GM12801 (cell line): ENCODE data around the gene CFAP119.

Experiments used
- TF ChIP-seq, protein P1 (sequence below): IDR thresholded peaks from one replicate; pipeline ENCODE4 v1.5.1; 2011; ENCODE audit warnings: control low read depth; ENCODE audit not compliant: insufficient read length; ENCODE audit errors: extremely low read depth

Gene CFAP119

GRCh38 chr16:30768583-30769181 is 6.8 kb upstream of the CFAP119 start:
- TF ChIP-seq, protein P1, sequence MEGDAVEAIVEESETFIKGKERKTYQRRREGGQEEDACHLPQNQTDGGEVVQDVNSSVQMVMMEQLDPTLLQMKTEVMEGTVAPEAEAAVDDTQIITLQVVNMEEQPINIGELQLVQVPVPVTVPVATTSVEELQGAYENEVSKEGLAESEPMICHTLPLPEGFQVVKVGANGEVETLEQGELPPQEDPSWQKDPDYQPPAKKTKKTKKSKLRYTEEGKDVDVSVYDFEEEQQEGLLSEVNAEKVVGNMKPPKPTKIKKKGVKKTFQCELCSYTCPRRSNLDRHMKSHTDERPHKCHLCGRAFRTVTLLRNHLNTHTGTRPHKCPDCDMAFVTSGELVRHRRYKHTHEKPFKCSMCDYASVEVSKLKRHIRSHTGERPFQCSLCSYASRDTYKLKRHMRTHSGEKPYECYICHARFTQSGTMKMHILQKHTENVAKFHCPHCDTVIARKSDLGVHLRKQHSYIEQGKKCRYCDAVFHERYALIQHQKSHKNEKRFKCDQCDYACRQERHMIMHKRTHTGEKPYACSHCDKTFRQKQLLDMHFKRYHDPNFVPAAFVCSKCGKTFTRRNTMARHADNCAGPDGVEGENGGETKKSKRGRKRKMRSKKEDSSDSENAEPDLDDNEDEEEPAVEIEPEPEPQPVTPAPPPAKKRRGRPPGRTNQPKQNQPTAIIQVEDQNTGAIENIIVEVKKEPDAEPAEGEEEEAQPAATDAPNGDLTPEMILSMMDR = no peak

- TF ChIP-seq, protein P1 = no peak
These were observed 6.1 kb upstream of the CFAP119 start for GRCh38 chr16:30767767-30768465.

DNA sequence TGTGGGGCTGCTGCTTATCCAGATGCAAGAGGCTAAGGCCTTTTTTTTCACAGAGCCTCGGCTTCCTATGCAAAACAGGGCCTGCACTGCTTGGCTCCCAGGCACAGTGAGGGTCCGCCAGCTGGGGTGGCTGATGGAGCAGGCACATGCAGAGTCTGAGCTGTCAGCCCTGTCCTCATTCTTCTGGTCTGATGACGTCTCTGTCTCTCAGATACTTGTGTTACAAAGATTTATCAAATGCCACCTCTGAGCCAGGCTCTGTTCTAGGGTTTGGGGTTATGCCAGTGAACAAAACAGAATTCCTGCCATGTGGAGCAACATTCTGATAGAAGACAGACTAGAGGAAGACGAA is 5.0 kb upstream of the CFAP119 start:
- TF ChIP-seq, protein P1 = no peak

DNA sequence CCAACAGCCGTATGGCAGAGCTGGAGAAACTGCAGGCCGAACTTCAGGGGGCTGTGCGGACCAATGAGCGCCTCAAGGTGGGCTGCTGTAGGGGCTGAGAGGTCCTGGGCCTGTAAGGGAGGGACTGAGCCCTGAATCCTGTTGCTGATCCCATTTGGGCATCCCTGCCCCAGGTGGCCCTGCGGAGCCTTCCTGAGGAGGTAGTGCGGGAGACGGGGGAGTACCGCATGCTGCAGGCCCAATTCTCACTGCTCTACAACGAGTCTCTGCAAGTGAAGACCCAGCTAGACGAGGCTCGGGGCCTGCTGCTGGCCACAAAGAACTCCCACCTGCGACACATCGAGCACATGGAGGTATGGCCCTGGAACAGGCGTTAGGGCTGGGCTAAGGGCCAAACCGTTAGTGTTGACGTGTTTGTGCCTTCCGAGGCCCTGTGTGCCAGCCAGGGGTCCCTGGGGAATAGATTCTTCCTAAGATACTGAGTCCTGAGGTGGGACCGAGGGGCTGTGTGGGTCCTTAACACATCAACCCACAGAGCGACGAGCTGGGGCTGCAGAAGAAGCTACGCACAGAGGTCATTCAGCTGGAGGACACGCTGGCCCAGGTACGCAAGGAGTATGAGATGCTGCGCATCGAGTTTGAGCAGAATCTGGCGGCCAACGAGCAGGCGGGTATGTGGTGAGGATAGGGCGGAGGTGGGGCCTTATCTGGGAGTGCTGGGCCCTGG is 4.5 kb upstream of the CFAP119 start:
- TF ChIP-seq, protein P1 = no peak

- TF ChIP-seq, protein P1 = no peak
These were observed 3.1 kb upstream of the CFAP119 start for GRCh38 chr16:30764816-30765465.

DNA sequence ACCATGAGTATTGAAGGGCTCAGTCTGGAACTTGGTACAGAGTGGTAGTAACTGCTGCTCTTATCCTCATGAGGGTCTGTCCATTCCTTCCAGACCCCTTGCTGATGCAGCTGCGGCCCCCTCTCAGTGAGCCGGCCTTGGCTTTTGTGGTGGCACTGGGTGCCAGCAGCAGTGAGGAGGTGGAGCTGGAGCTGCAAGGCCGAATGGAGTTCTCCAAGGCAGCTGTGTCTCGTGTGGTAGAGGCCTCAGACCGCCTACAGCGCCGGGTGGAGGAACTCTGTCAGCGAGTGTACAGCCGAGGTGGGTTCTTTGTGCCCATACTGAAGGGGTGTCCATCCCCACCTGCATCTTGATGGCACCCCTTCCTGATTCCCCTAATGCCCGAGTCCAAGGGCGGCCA is 2.2 kb upstream of the CFAP119 start:
- TF ChIP-seq, protein P1 = no peak
